ENCODE data around the gene SLC5A4.

GRCh38 chr22:32175115-32175514 is 80.0 kb downstream of the SLC5A4 start:
- TF ChIP-seq POLR2AphosphoS5 (IDR thresholded peaks at IDR 0.05) (no peak), POLR2A (IDR thresholded peaks at IDR 0.05) (no peak)
- TF ChIP-seq, protein P1, sequence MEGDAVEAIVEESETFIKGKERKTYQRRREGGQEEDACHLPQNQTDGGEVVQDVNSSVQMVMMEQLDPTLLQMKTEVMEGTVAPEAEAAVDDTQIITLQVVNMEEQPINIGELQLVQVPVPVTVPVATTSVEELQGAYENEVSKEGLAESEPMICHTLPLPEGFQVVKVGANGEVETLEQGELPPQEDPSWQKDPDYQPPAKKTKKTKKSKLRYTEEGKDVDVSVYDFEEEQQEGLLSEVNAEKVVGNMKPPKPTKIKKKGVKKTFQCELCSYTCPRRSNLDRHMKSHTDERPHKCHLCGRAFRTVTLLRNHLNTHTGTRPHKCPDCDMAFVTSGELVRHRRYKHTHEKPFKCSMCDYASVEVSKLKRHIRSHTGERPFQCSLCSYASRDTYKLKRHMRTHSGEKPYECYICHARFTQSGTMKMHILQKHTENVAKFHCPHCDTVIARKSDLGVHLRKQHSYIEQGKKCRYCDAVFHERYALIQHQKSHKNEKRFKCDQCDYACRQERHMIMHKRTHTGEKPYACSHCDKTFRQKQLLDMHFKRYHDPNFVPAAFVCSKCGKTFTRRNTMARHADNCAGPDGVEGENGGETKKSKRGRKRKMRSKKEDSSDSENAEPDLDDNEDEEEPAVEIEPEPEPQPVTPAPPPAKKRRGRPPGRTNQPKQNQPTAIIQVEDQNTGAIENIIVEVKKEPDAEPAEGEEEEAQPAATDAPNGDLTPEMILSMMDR (IDR thresholded peaks at IDR 0.05): no peak
